Mammary epithelial cell (primary cell): ENCODE data around the gene CFAP221.

Experiments used
- CTCF ChIP-seq, 2 donors: IDR thresholded peaks in 1 of 2; conservative IDR thresholded peaks in 1 of 2; 2 replicates each; pipeline ENCODE4 v1.5.1; 2011 to 2012; ENCODE audit warnings: inconsistent platforms in 2 of 2, low read length in 2 of 2, mild to moderate bottlenecking in 2 of 2, control low read depth in 1 of 2, low read depth in 1 of 2; ENCODE audit not compliant: insufficient read depth in 1 of 2; ENCODE audit errors: extremely low read depth in 1 of 2
- EZH2 ChIP-seq: IDR thresholded peaks from 2 replicates; pipeline ENCODE4 v1.6.1; 2012; ENCODE audit warnings: low read length, inconsistent platforms, borderline replicate concordance

- no peak for TF ChIP-seq CTCF (conservative IDR thresholded peaks at IDR 0.05 in 1 of 2, IDR thresholded peaks at IDR 0.05 in 1 of 2; ENCODE audit: extremely low read depth in 1 of 2, insufficient read depth in 1 of 2, low read depth in 1 of 2, low read length in 2 of 2)
- no peak for TF ChIP-seq EZH2
Observed at GRCh38 chr2:119552902-119553301, 8.7 kb downstream of the CFAP221 start.
